Panc1 (cell line): ENCODE data around the gene SNX22. TPM values are rescaled to one million over a fixed set of nuclear protein-coding genes. Genes with fewer than 3 reads are reported as not detected.

Source experiments
- ATAC-seq: fragments of 200-7000 bp; cut with Tn5 transposase; 2 replicates; pipeline ENCODE4 v1.9.1; 2020; ENCODE audit warnings: mild to moderate bottlenecking, moderate library complexity
- BruUV-seq: library from RNA; stranded (reverse); fragments of 400-500 nt; replicated peaks from 2 replicates; lab custom pipeline; 2021; lab: Mats Ljungman, UMichigan
- CTCF ChIA-PET: fragments of 300-600 bp; sonication (Branson Sonifier 250); formaldehyde crosslinking; loops from one replicate; lab custom pipeline; 2022; ENCODE audit warnings: antibody characterized with exemption; lab: Charles Lee
- POLR2A ChIA-PET: fragments of 300-600 bp; sonication (Branson Sonifier 250); formaldehyde crosslinking; loops from one replicate; lab custom pipeline; 2022; ENCODE audit warnings: antibody characterized with exemption; lab: Charles Lee
- DNase-seq: peaks from one replicate; pipeline ENCODE4 v3.0.0-alpha.2; 2010; ENCODE audit warnings: low read depth, low spot score
- H3K27ac ChIP-seq: 2 replicates; pipeline ENCODE4 v1.5.1; 2011; ENCODE audit warnings: mild to moderate bottlenecking, low read length, inconsistent platforms
- H3K27me3 ChIP-seq: fragments of 200-500 bp; sonication (Bioruptor generic); 2 replicates; pipeline ENCODE4 v1.6.0; 2014; ENCODE audit warnings: low read length, inconsistent platforms; ENCODE audit not compliant: control insufficient read depth, insufficient read depth
- H3K36me3 ChIP-seq: fragments of 200-500 bp; sonication (Bioruptor generic); 2 replicates; pipeline ENCODE4 v1.5.1; 2014; ENCODE audit warnings: inconsistent platforms, mild to moderate bottlenecking, low read length, moderate library complexity; ENCODE audit not compliant: control insufficient read depth, insufficient read depth
- H3K4me1 ChIP-seq: 2 replicates; pipeline ENCODE4 v1.5.1; 2011; ENCODE audit warnings: inconsistent platforms, mild to moderate bottlenecking, low read length, moderate library complexity; ENCODE audit not compliant: control insufficient read depth, insufficient read depth
- H3K4me3 ChIP-seq, 2 experiments: 2 replicates each; pipeline ENCODE4 v1.5.1; 2011 to 2012; ENCODE audit warnings: low read depth in 2 of 2, low read length in 2 of 2, mild to moderate bottlenecking in 2 of 2, inconsistent platforms in 1 of 2, moderate library complexity in 1 of 2
- H3K9me3 ChIP-seq: fragments of 200-500 bp; sonication (Bioruptor generic); 2 replicates; pipeline ENCODE4 v1.5.1; 2014; ENCODE audit warnings: low read depth, mild to moderate bottlenecking, inconsistent platforms, low read length, moderate library complexity; ENCODE audit not compliant: control insufficient read depth, insufficient read depth
- CTCF ChIP-seq: fragments of 450-650 bp; IDR thresholded peaks from 2 replicates; pipeline ENCODE4 v1.5.1; 2017; ENCODE audit warnings: mild to moderate bottlenecking
- POLR2AphosphoS5 ChIP-seq: IDR thresholded peaks from 2 replicates; pipeline ENCODE4 v1.6.1; 2012; ENCODE audit warnings: mild to moderate bottlenecking, low read depth, low read length, moderate library complexity
- SIN3A ChIP-seq: IDR thresholded peaks from 2 replicates; pipeline ENCODE4 v1.6.1; 2012; ENCODE audit warnings: low read depth, mild to moderate bottlenecking, low read length, moderate library complexity, borderline replicate concordance; ENCODE audit not compliant: insufficient read depth
- TCF7L2 ChIP-seq: IDR thresholded peaks from 2 replicates; pipeline ENCODE4 v1.6.1; 2011; ENCODE audit warnings: mild to moderate bottlenecking, low read depth, low read length, inconsistent platforms
- in situ Hi-C: cut with HindIII; loops from 2 replicates; pipeline ENCODE4 v1.10.0; 2016; ENCODE audit warnings: low sequenced_read_pairs, low pct_unique_long_range_greater_than_20kb
- intact Hi-C: fragments of 100-400 bp; cut with micrococcal nuclease; formaldehyde crosslinking; loops from one replicate; pipeline ENCODE4 v1.10.0; 2022; ENCODE audit not compliant: unreplicated experiment
- total RNA-seq: library from RNA; stranded (reverse); gene quantifications from one replicate; pipeline ENCODE4 v1.2.1, GENCODE V29; 2021; ENCODE audit not compliant: unreplicated experiment
- TF ChIP-seq, protein P1 (sequence below), 2 experiments: IDR thresholded peaks; 2 replicates each; pipeline ENCODE4 v1.6.1; 2011 to 2012; ENCODE audit warnings: low read depth in 2 of 2, control low read depth in 1 of 2, low read length in 1 of 2, mild to moderate bottlenecking in 1 of 2, moderate library complexity in 1 of 2; ENCODE audit not compliant: insufficient read depth in 1 of 2

The SNX22 gene
- total RNA-seq, 1 experiment from 2014 or later, result 2.3 TPM

- DNase-seq, result no peak
- POLR2A ChIA-PET, result interaction anchor here (0.7 kb wide), 1 partner anchor 220 kb away, joined by 3 read pairs; no protein-coding TSS in a partner anchor
These were observed 10.9 kb downstream of the SNX22 start for GRCh38 chr15:64162478-64162868.

GRCh38 chr15:64162869-64163658, 11.5 kb downstream of the SNX22 start, which contains the start of gene PPIB:
PPIB (minus strand) TSS chr15:64163022; CDS start chr15:64162986, 36 bp downstream.
- ATAC-seq, result peak; percentile 97
- peak; percentile 87 for DNase-seq
- Histone ChIP-seq H3K4me3 (peak within 1 kb of the TSS; percentile 84 to 86), H3K9me3 (no peaks in the 10 kb centered on the region), H3K36me3 (peaks cover 17% of the 10 kb centered on the region), H3K27me3 (no peaks in the 10 kb centered on the region), H3K4me1 (peaks cover 8% of the 10 kb centered on the region; the same call in 1 of the 2 replicates), H3K27ac (peak within 1 kb of the TSS; percentile 96)
- intact Hi-C loops, result no loop called here
- CTCF ChIA-PET, result interaction anchor here (0.5 to 1.0 kb wide), 5 partner anchors 9 to 512 kb away, joined by 3 to 6 read pairs (median 4); no protein-coding TSS in a partner anchor
- TF ChIP-seq TCF7L2, result peak; percentile 54
- TF ChIP-seq, protein P1, sequence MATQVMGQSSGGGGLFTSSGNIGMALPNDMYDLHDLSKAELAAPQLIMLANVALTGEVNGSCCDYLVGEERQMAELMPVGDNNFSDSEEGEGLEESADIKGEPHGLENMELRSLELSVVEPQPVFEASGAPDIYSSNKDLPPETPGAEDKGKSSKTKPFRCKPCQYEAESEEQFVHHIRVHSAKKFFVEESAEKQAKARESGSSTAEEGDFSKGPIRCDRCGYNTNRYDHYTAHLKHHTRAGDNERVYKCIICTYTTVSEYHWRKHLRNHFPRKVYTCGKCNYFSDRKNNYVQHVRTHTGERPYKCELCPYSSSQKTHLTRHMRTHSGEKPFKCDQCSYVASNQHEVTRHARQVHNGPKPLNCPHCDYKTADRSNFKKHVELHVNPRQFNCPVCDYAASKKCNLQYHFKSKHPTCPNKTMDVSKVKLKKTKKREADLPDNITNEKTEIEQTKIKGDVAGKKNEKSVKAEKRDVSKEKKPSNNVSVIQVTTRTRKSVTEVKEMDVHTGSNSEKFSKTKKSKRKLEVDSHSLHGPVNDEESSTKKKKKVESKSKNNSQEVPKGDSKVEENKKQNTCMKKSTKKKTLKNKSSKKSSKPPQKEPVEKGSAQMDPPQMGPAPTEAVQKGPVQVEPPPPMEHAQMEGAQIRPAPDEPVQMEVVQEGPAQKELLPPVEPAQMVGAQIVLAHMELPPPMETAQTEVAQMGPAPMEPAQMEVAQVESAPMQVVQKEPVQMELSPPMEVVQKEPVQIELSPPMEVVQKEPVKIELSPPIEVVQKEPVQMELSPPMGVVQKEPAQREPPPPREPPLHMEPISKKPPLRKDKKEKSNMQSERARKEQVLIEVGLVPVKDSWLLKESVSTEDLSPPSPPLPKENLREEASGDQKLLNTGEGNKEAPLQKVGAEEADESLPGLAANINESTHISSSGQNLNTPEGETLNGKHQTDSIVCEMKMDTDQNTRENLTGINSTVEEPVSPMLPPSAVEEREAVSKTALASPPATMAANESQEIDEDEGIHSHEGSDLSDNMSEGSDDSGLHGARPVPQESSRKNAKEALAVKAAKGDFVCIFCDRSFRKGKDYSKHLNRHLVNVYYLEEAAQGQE (IDR thresholded peaks at IDR 0.05; ENCODE audit: insufficient read depth in 1 of 2, low read depth in 2 of 2, low read length in 1 of 2), result no peak
- peak; percentile 95 for TF ChIP-seq SIN3A
- peak; percentile 87 for TF ChIP-seq CTCF
- TF ChIP-seq POLR2AphosphoS5, result peak; percentile 93
- BruUV-seq, result no TSS peak
- in situ Hi-C loops, result no loop called here
- POLR2A ChIA-PET, result interaction anchor here (0.7 to 0.8 kb wide), 2 partner anchors 8 to 220 kb away, joined by 3 to 6 read pairs; no protein-coding TSS in a partner anchor

More at GRCh38 chr15:64162478-64162868, 10.9 kb downstream of the SNX22 start:
- TF ChIP-seq, protein P1 (IDR thresholded peaks at IDR 0.05; ENCODE audit: insufficient read depth in 1 of 2, low read depth in 2 of 2, low read length in 1 of 2), result no peak
- no peak for TF ChIP-seq CTCF
- no peak for TF ChIP-seq POLR2AphosphoS5
- no peak for TF ChIP-seq SIN3A
- no peak for TF ChIP-seq TCF7L2
- peak; percentile 69 for ATAC-seq
- CTCF ChIA-PET, result no interaction called here
- Histone ChIP-seq H3K27me3 (no peaks in the 10 kb centered on the region), H3K27ac (peak overlapping the region; percentile 96), H3K4me1 (peaks cover 8% of the 10 kb centered on the region; the same call in 1 of the 2 replicates), H3K4me3 (peak overlapping the region; percentile 84 to 86), H3K36me3 (peaks cover 18% of the 10 kb centered on the region), H3K9me3 (no peaks in the 10 kb centered on the region)
- BruUV-seq, result no TSS peak
- in situ Hi-C loops (no loop called here), intact Hi-C loops (no loop called here)
